ENCODE data around the gene OSTN. TPM values are rescaled to one million over a fixed set of nuclear protein-coding genes. Genes with fewer than 3 reads are reported as not detected.

Gene OSTN
- polyA plus RNA-seq, 1 of the 3 experiments (the other 2 are of a cell fraction), result 0.02 TPM

GRCh38 chr3:191238321-191238817, 39.3 kb downstream of the OSTN start:
- Histone ChIP-seq H3K27ac (ENCODE audit: low read depth in 2 of 2, low read length in 1 of 2) (peak overlapping the region in 1 of 2 experiments; percentile 10; a peak in 2 of 4 replicates), H2AFZ (ENCODE audit: low read depth) (peak overlapping the region; percentile 41; the same call in 1 of the 2 replicates), H3K4me2 (no peak overlapping the region), H3K4me1 (ENCODE audit: control insufficient read depth in 1 of 2, insufficient read depth in 2 of 2, low read depth in 1 of 2, low read length in 1 of 2) (peaks cover 0 to 34% of the 10 kb centered on the region in 2 experiments; a peak in 1 of 4 replicates), H3K9me3 (no peaks in the 10 kb centered on the region), H3F3A (replicated peaks; ENCODE audit: insufficient read depth) (peaks cover 11% of the 10 kb centered on the region), H3K9me2 (no peaks in the 10 kb centered on the region), H3K9ac (no peak overlapping the region), H3K4me3 (ENCODE audit: low read depth in 2 of 2, low read length in 1 of 2) (no peak overlapping the region), H3K36me3 (replicated peaks in 1 of 2; ENCODE audit: control insufficient read depth in 1 of 2, insufficient read depth in 2 of 2, low read length in 1 of 2) (no peaks in the 10 kb centered on the region), H4K20me1 (ENCODE audit: insufficient read depth) (no peaks in the 10 kb centered on the region), H3K27me3 (ENCODE audit: insufficient read depth) (no peaks in the 10 kb centered on the region), H3K79me2 (ENCODE audit: insufficient read depth) (no peaks in the 10 kb centered on the region)
- no peak for DNase-seq
- TF ChIP-seq NRF1 (IDR thresholded peaks at IDR 0.05; ENCODE audit: low read depth, low read length) (no peak), TAF1 (IDR thresholded peaks at IDR 0.05; ENCODE audit: borderline replicate concordance, low read depth, low read length) (no peak), USF2 (IDR thresholded peaks at IDR 0.05; ENCODE audit: borderline replicate concordance, low read depth, low read length) (no peak), NFIC (IDR thresholded peaks at IDR 0.05; ENCODE audit: borderline replicate concordance) (no peak)
- POLR2A ChIA-PET, result no interaction called here
- CTCF ChIA-PET, result interaction anchor here (1.4 kb wide), 1 partner anchor 1206 kb away, joined by 3 read pairs; no protein-coding TSS in a partner anchor
- 29% methylated on average over 4 of the region's 4 CpGs for WGBS (ENCODE audit: low lambda C conversion rate)

- H4K20me1 ChIP-seq (ENCODE audit: insufficient read depth), result no peaks in the 10 kb centered on the region
- POLR2A ChIA-PET, result no interaction called here
- no peak overlapping the region for H3K27ac ChIP-seq (ENCODE audit: low read depth in 2 of 2, low read length in 1 of 2)
- 0 out of 2 replicates have a peak overlapping the region, but pooled peaks have one; percentile 39 for H2AFZ ChIP-seq (ENCODE audit: low read depth)
- H3K4me2 ChIP-seq, result no peak overlapping the region
- H3F3A ChIP-seq (replicated peaks; ENCODE audit: insufficient read depth), result peaks cover 11% of the 10 kb centered on the region
- no peaks in the 10 kb centered on the region for H3K9me3 ChIP-seq
- no peak for DNase-seq
- H3K4me1 ChIP-seq (ENCODE audit: control insufficient read depth in 1 of 2, insufficient read depth in 2 of 2, low read depth in 1 of 2, low read length in 1 of 2), result peaks cover 0 to 34% of the 10 kb centered on the region in 2 experiments; a peak in 1 of 4 replicates
- H3K4me3 ChIP-seq (ENCODE audit: low read depth in 2 of 2, low read length in 1 of 2), result no peak overlapping the region
- H3K9me2 ChIP-seq, result no peaks in the 10 kb centered on the region
- TF ChIP-seq GABPA (IDR thresholded peaks at IDR 0.05; ENCODE audit: low read depth), result no peak
- H3K9ac ChIP-seq, result no peak overlapping the region
- no peaks in the 10 kb centered on the region for H3K27me3 ChIP-seq (ENCODE audit: insufficient read depth)
- CTCF ChIA-PET, result interaction anchor here (1.4 kb wide), 1 partner anchor 1205 kb away, joined by 3 read pairs; no protein-coding TSS in a partner anchor
- 44% methylated on average over 1 of the region's 1 CpG for WGBS (ENCODE audit: low lambda C conversion rate)
- H3K36me3 ChIP-seq (replicated peaks in 1 of 2; ENCODE audit: control insufficient read depth in 1 of 2, insufficient read depth in 2 of 2, low read length in 1 of 2), result no peaks in the 10 kb centered on the region
- no peaks in the 10 kb centered on the region for H3K79me2 ChIP-seq (ENCODE audit: insufficient read depth)
Measured at GRCh38 chr3:191239407-191240031, 40.5 kb downstream of the OSTN start.

- Histone ChIP-seq H3K79me2 (ENCODE audit: insufficient read depth) (no peaks in the 10 kb centered on the region), H3F3A (replicated peaks; ENCODE audit: insufficient read depth) (peaks cover 11% of the 10 kb centered on the region), H3K4me3 (ENCODE audit: low read depth in 2 of 2, low read length in 1 of 2) (no peak overlapping the region), H3K36me3 (replicated peaks in 1 of 2; ENCODE audit: control insufficient read depth in 1 of 2, insufficient read depth in 2 of 2, low read length in 1 of 2) (no peaks in the 10 kb centered on the region), H3K27me3 (ENCODE audit: insufficient read depth) (no peaks in the 10 kb centered on the region), H4K20me1 (ENCODE audit: insufficient read depth) (no peaks in the 10 kb centered on the region), H3K4me2 (no peak overlapping the region), H2AFZ (ENCODE audit: low read depth) (no peak overlapping the region), H3K9me2 (no peaks in the 10 kb centered on the region), H3K4me1 (ENCODE audit: control insufficient read depth in 1 of 2, insufficient read depth in 2 of 2, low read depth in 1 of 2, low read length in 1 of 2) (peaks cover 0 to 31% of the 10 kb centered on the region in 2 experiments; a peak in 1 of 4 replicates), H3K9ac (no peak overlapping the region), H3K27ac (ENCODE audit: low read depth in 2 of 2, low read length in 1 of 2) (no peak overlapping the region), H3K9me3 (no peaks in the 10 kb centered on the region)
- DNase-seq, result no peak
- 70% methylated on average over 5 of the region's 5 CpGs for WGBS (ENCODE audit: low lambda C conversion rate)
- ChIA-PET CTCF (no interaction called here), POLR2A (no interaction called here)
- TF ChIP-seq FOXJ3 (CRISPR knock-in tag; IDR thresholded peaks at IDR 0.05), result no peak
- TF ChIP-seq, protein P1, sequence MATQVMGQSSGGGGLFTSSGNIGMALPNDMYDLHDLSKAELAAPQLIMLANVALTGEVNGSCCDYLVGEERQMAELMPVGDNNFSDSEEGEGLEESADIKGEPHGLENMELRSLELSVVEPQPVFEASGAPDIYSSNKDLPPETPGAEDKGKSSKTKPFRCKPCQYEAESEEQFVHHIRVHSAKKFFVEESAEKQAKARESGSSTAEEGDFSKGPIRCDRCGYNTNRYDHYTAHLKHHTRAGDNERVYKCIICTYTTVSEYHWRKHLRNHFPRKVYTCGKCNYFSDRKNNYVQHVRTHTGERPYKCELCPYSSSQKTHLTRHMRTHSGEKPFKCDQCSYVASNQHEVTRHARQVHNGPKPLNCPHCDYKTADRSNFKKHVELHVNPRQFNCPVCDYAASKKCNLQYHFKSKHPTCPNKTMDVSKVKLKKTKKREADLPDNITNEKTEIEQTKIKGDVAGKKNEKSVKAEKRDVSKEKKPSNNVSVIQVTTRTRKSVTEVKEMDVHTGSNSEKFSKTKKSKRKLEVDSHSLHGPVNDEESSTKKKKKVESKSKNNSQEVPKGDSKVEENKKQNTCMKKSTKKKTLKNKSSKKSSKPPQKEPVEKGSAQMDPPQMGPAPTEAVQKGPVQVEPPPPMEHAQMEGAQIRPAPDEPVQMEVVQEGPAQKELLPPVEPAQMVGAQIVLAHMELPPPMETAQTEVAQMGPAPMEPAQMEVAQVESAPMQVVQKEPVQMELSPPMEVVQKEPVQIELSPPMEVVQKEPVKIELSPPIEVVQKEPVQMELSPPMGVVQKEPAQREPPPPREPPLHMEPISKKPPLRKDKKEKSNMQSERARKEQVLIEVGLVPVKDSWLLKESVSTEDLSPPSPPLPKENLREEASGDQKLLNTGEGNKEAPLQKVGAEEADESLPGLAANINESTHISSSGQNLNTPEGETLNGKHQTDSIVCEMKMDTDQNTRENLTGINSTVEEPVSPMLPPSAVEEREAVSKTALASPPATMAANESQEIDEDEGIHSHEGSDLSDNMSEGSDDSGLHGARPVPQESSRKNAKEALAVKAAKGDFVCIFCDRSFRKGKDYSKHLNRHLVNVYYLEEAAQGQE (IDR thresholded peaks at IDR 0.05; ENCODE audit: low read depth, low read length), result no peak
- TF ChIP-seq FOXM1 (IDR thresholded peaks at IDR 0.05; ENCODE audit: low read depth), result no peak
- no peak for TF ChIP-seq YY1 (IDR thresholded peaks at IDR 0.05; ENCODE audit: low read depth)
- TF ChIP-seq MEF2A (IDR thresholded peaks at IDR 0.05; ENCODE audit: borderline replicate concordance, low read depth), result no peak
- no peak for TF ChIP-seq RCOR1 (IDR thresholded peaks at IDR 0.05; ENCODE audit: low read length)
- TF ChIP-seq TEAD4 (IDR thresholded peaks at IDR 0.05; ENCODE audit: borderline replicate concordance, insufficient read depth), result no peak
- no peak for TF ChIP-seq TAF1 (IDR thresholded peaks at IDR 0.05; ENCODE audit: borderline replicate concordance, low read depth, low read length)
- TF ChIP-seq RAD21 (IDR thresholded peaks at IDR 0.05; ENCODE audit: low read length), result no peak
- TF ChIP-seq ELF1 (IDR thresholded peaks at IDR 0.05), result no peak
- TF ChIP-seq JUND (IDR thresholded peaks at IDR 0.05), result no peak
- TF ChIP-seq, protein P2, sequence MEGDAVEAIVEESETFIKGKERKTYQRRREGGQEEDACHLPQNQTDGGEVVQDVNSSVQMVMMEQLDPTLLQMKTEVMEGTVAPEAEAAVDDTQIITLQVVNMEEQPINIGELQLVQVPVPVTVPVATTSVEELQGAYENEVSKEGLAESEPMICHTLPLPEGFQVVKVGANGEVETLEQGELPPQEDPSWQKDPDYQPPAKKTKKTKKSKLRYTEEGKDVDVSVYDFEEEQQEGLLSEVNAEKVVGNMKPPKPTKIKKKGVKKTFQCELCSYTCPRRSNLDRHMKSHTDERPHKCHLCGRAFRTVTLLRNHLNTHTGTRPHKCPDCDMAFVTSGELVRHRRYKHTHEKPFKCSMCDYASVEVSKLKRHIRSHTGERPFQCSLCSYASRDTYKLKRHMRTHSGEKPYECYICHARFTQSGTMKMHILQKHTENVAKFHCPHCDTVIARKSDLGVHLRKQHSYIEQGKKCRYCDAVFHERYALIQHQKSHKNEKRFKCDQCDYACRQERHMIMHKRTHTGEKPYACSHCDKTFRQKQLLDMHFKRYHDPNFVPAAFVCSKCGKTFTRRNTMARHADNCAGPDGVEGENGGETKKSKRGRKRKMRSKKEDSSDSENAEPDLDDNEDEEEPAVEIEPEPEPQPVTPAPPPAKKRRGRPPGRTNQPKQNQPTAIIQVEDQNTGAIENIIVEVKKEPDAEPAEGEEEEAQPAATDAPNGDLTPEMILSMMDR (IDR thresholded peaks at IDR 0.05), result no peak
- no peak for TF ChIP-seq NFIC (IDR thresholded peaks at IDR 0.05; ENCODE audit: borderline replicate concordance)
Measured at GRCh38 chr3:191240486-191240885, 41.4 kb downstream of the OSTN start.
